ENCODE results near the gene TNPO3.

The TNPO3 gene

DNA sequence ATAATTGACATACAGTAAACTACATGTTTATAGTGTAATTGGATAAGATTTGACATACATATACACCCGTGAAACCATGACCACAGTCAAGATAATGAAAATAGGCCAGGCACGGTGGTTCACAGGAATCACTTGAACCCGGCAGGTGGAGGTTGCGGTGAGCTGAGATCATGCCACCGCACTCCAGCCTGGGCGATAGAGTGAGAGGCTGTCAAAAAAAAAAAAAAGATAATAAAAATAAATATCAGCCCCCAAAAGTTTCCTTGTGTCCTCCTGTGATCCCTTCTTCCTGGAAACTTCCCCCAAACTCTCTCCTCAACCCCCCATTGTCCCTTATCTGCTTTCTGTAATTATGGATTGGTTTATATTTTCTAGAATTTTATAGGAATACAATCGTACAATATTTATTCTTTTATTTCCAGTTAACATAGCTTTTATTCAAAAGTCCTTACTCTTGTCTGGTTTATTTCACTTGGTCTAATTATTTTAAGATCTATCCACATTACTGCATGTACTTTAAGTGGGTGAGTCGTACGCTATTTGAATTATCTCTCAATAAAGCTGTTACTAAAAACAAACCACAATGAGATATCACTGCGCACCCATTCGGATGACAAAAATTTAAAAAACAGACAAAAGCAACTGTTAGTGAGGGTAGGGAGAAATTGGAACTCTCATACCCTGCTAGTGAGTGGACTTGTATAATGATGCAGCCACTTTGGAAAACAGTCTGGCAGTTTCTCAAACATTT is 30.1 kb upstream of the TNPO3 start:
- no peak for DNase-seq (ENCODE audit: low spot score)
- TF ChIP-seq, protein P1, sequence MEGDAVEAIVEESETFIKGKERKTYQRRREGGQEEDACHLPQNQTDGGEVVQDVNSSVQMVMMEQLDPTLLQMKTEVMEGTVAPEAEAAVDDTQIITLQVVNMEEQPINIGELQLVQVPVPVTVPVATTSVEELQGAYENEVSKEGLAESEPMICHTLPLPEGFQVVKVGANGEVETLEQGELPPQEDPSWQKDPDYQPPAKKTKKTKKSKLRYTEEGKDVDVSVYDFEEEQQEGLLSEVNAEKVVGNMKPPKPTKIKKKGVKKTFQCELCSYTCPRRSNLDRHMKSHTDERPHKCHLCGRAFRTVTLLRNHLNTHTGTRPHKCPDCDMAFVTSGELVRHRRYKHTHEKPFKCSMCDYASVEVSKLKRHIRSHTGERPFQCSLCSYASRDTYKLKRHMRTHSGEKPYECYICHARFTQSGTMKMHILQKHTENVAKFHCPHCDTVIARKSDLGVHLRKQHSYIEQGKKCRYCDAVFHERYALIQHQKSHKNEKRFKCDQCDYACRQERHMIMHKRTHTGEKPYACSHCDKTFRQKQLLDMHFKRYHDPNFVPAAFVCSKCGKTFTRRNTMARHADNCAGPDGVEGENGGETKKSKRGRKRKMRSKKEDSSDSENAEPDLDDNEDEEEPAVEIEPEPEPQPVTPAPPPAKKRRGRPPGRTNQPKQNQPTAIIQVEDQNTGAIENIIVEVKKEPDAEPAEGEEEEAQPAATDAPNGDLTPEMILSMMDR (IDR thresholded peaks at IDR 0.05; ENCODE audit: extremely low read depth, insufficient read depth, missing control alignments): no peak
- in situ Hi-C loops (cut with MboI; ENCODE audit: low pct_unique_long_range_greater_than_20kb, low sequenced_read_pairs, unreplicated experiment): loop anchor here (10.0 kb wide), 1 partner anchor 180 kb away; no protein-coding TSS in a partner anchor

DNA sequence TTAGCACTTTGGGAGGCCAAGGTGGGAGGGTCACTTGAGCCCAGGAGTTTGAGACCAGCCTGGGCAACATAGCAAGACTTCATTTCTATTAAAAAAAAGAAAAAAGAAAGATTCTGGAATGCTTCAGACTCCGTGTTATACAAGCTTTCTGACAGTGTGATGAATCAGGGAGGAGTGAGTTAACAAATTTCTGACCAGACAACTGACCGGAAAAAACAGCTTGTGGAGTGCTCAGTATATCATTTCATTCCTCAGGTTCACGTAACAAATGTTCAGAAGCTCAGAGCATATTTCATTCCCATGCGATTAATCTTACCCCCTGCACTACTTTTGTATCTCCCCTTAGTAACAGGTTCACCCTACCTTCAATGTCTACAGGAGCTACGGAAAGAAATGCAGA is 28.6 kb upstream of the TNPO3 start:
- TF ChIP-seq, protein P1 (IDR thresholded peaks at IDR 0.05; ENCODE audit: extremely low read depth, insufficient read depth, missing control alignments): no peak
- no peak for DNase-seq (ENCODE audit: low spot score)
- in situ Hi-C loops (cut with MboI; ENCODE audit: low pct_unique_long_range_greater_than_20kb, low sequenced_read_pairs, unreplicated experiment): loop anchor here (10.0 kb wide), 1 partner anchor 179 kb away; no protein-coding TSS in a partner anchor

DNA sequence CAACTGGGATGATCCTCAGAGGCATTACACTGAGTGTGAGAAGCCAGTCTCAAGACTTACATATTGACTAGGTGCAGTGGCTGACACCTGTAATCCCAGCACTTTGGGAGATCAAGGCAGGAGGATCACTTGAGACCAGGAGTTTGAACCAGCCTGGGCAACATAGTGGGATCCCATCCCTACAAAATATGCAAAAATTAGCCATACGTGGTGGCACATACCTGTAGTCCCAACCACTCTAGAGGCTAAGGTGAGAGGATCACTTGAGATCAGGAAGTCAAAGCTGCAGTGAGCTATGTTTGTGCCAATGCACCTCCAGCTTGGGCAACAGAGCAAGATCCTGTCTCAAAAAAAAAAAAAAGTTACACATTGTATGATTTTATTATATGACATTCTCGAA is 23.5 kb upstream of the TNPO3 start:
- in situ Hi-C loops (cut with MboI; ENCODE audit: low pct_unique_long_range_greater_than_20kb, low sequenced_read_pairs, unreplicated experiment): no loop called here
- TF ChIP-seq, protein P1 (IDR thresholded peaks at IDR 0.05; ENCODE audit: extremely low read depth, insufficient read depth, missing control alignments): no peak
- no peak for DNase-seq (ENCODE audit: low spot score)

DNA sequence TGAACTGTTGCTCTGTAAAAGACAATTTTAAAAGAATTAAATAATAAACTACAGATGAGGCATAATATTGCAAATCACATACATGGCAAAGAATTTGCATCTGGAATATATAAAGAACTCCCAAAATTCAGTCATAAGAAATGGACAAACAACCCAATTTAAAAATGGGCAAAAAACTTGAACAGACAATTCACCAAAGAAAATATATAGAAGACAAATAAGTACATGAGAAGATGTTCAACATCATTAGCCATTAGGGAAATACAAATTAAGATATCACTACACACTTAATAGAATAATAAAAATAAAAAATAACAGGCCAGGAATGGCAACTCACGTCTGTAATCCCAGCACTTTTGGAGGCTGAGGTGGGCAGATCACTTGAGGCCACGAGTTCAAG is 22.0 kb upstream of the TNPO3 start:
- no peak for DNase-seq (ENCODE audit: low spot score)
- TF ChIP-seq, protein P1 (IDR thresholded peaks at IDR 0.05; ENCODE audit: extremely low read depth, insufficient read depth, missing control alignments): no peak
- in situ Hi-C loops (cut with MboI; ENCODE audit: low pct_unique_long_range_greater_than_20kb, low sequenced_read_pairs, unreplicated experiment): no loop called here

DNA sequence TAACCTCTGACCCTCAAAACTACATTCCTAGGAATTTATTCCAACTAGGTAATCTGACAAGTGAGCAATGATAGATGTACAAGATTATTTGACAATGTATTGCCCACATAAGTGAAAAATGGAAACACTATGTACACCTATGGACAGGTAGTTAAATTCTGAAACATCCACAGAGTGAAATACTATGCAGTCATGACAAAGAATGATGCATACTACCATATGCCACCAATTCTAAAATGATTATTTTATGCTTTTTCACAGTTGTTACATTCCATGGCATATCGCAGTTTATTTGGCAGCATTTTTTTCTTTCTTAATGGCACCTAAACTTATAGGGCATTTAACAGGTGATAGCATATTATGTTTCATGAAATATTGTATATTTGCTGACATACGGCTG is 20.1 kb upstream of the TNPO3 start:
- no peak for DNase-seq (ENCODE audit: low spot score)
- in situ Hi-C loops (cut with MboI; ENCODE audit: low pct_unique_long_range_greater_than_20kb, low sequenced_read_pairs, unreplicated experiment): no loop called here
- TF ChIP-seq, protein P1 (IDR thresholded peaks at IDR 0.05; ENCODE audit: extremely low read depth, insufficient read depth, missing control alignments): no peak

DNA sequence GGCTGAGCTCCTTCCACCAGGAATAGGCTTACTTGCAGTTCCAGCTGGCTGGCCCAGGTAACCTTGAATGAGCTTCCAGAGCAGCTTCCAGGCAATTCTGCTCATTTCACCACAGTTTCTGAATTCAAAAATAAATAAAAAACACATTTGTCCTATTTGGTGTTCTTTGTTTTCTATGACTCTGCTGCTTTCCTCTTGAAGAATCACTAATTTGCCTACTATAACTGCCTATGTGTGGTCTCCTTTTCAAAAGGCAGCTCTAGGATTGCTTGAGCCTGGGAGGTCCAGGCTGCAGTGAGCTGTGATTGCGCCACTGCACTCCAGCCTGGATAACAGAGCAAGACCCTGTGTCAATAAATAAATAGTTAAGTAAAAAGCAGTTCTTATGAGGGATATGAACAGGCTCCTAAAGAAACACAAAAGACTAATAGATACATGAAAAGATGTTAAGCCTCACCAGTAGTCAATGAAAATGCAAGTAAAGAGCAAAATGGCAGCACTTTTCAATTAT is 19.5 kb upstream of the TNPO3 start:
- in situ Hi-C loops (cut with MboI; ENCODE audit: low pct_unique_long_range_greater_than_20kb, low sequenced_read_pairs, unreplicated experiment): no loop called here
- DNase-seq (ENCODE audit: low spot score): no peak
- TF ChIP-seq, protein P1 (IDR thresholded peaks at IDR 0.05; ENCODE audit: extremely low read depth, insufficient read depth, missing control alignments): no peak
